Astrocyte (in vitro differentiated cells and primary cell): Measurements from ENCODE around the gene DPM3. TPM values are rescaled to one million over a fixed set of nuclear protein-coding genes. Genes with fewer than 3 reads are reported as not detected.

Source experiments
- DNase-seq: peaks from one replicate; pipeline ENCODE4 v3.0.0-alpha.2; 2010; ENCODE audit warnings: low read depth
- FAIRE-seq: peaks from 2 replicates; lab custom pipeline; 2011; peaks lifted over from hg19 to GRCh38; lab: Jason Lieb, UNC
- H2AFZ ChIP-seq: 2 replicates; pipeline ENCODE4 v1.6.0; 2012; ENCODE audit warnings: low read depth, low read length, inconsistent platforms
- H3K27ac ChIP-seq: 2 replicates; pipeline ENCODE4 v1.5.1; 2011; ENCODE audit warnings: low read depth, low read length, inconsistent platforms
- H3K27me3 ChIP-seq: 2 replicates; pipeline ENCODE4 v1.6.0; 2011; ENCODE audit warnings: low read length, inconsistent platforms; ENCODE audit not compliant: insufficient read depth
- H3K36me3 ChIP-seq: 2 replicates; pipeline ENCODE4 v1.5.1; 2011; ENCODE audit warnings: low read length, inconsistent platforms; ENCODE audit not compliant: insufficient read depth
- H3K4me1 ChIP-seq: 2 replicates; pipeline ENCODE4 v1.5.1; 2011; ENCODE audit warnings: low read length, inconsistent platforms; ENCODE audit not compliant: insufficient read depth
- H3K4me2 ChIP-seq: 2 replicates; pipeline ENCODE4 v1.6.0; 2012; ENCODE audit warnings: low read length, inconsistent platforms
- H3K4me3 ChIP-seq: 2 replicates; pipeline ENCODE4 v1.5.1; 2011; ENCODE audit warnings: low read depth, mild to moderate bottlenecking, low read length, inconsistent platforms; ENCODE audit not compliant: insufficient read depth
- H3K79me2 ChIP-seq: 2 replicates; pipeline ENCODE4 v1.6.0; 2012; ENCODE audit warnings: mild to moderate bottlenecking, low read length, inconsistent platforms; ENCODE audit not compliant: insufficient read depth
- H3K9ac ChIP-seq: 2 replicates; pipeline ENCODE4 v1.6.0; 2012; ENCODE audit warnings: mild to moderate bottlenecking, low read length, inconsistent platforms
- H3K9me3 ChIP-seq: 2 replicates; pipeline ENCODE4 v1.5.1; 2012; ENCODE audit warnings: low read depth, mild to moderate bottlenecking, low read length, inconsistent platforms; ENCODE audit not compliant: insufficient read depth
- H4K20me1 ChIP-seq: 2 replicates; pipeline ENCODE4 v1.6.0; 2012; ENCODE audit warnings: low read length, inconsistent platforms; ENCODE audit not compliant: insufficient read depth
- H3K27ac Mint-ChIP-seq: one replicate; pipeline ENCODE4 v1.8.0; 2021; ENCODE audit warnings: mild to moderate bottlenecking, mixed read lengths; ENCODE audit not compliant: unreplicated experiment
- H3K27me3 Mint-ChIP-seq: one replicate; pipeline ENCODE4 v1.8.0; 2021; ENCODE audit warnings: low read depth, mixed read lengths; ENCODE audit not compliant: unreplicated experiment
- H3K36me3 Mint-ChIP-seq: one replicate; pipeline ENCODE4 v1.8.0; 2021; ENCODE audit warnings: low read depth, mixed read lengths; ENCODE audit not compliant: unreplicated experiment
- H3K4me1 Mint-ChIP-seq: one replicate; pipeline ENCODE4 v1.8.0; 2021; ENCODE audit warnings: low read depth, mixed read lengths; ENCODE audit not compliant: unreplicated experiment
- H3K4me3 Mint-ChIP-seq: one replicate; pipeline ENCODE4 v1.8.0; 2021; ENCODE audit warnings: mild to moderate bottlenecking, moderate library complexity, mixed read lengths; ENCODE audit not compliant: unreplicated experiment
- H3K9me3 Mint-ChIP-seq: one replicate; pipeline ENCODE4 v1.8.0; 2021; ENCODE audit warnings: mild to moderate bottlenecking, mixed read lengths; ENCODE audit not compliant: unreplicated experiment
- CTCF ChIP-seq: IDR thresholded peaks from 2 replicates; pipeline ENCODE4 v1.5.1; 2011; ENCODE audit warnings: low read depth, mild to moderate bottlenecking, inconsistent platforms, low read length, moderate library complexity; ENCODE audit not compliant: insufficient read depth
- EZH2 ChIP-seq: IDR thresholded peaks from 2 replicates; pipeline ENCODE4 v1.6.1; 2012; ENCODE audit warnings: mild to moderate bottlenecking, low read length, inconsistent platforms; ENCODE audit not compliant: insufficient read depth
- total RNA-seq: library from RNA; stranded (reverse); gene quantifications from 2 replicates; pipeline ENCODE4 v1.2.1, GENCODE V29; 2021

Gene DPM3
- total RNA-seq, 1 donor from 2014 or later, result 31.0 TPM

GRCh38 chr1:155177918-155178281 lies 37.6 kb upstream of the DPM3 start:
- H3K27ac ChIP-seq, result no peak overlapping the region
- no peak overlapping the region for H3K4me2 ChIP-seq
- FAIRE-seq (no peak), DNase-seq (no peak)
- Mint-ChIP-seq H3K27ac (no peak overlapping the region), H3K4me3 (peak overlapping the region; percentile 29), H3K36me3 (peaks cover 7% of the 10 kb centered on the region), H3K4me1 (peaks cover 13% of the 10 kb centered on the region), H3K9me3 (no peaks in the 10 kb centered on the region), H3K27me3 (no peaks in the 10 kb centered on the region)
- H3K4me1 ChIP-seq, result peaks cover 15% of the 10 kb centered on the region
- H4K20me1 ChIP-seq, result peaks cover 16% of the 10 kb centered on the region
- TF ChIP-seq EZH2 (no peak), CTCF (no peak)
- no peaks in the 10 kb centered on the region for H3K27me3 ChIP-seq
- H3K36me3 ChIP-seq, result peaks cover 2% of the 10 kb centered on the region
- H2AFZ ChIP-seq, result no peak overlapping the region
- no peak overlapping the region for H3K4me3 ChIP-seq
- H3K9ac ChIP-seq, result no peak overlapping the region
- peaks cover 14% of the 10 kb centered on the region for H3K79me2 ChIP-seq
- no peaks in the 10 kb centered on the region for H3K9me3 ChIP-seq

- Histone ChIP-seq H3K27ac (no peak overlapping the region), H3K9ac (no peak overlapping the region), H3K79me2 (peaks cover 19% of the 10 kb centered on the region), H3K36me3 (peaks cover 2% of the 10 kb centered on the region), H3K27me3 (no peaks in the 10 kb centered on the region), H4K20me1 (peaks cover 16% of the 10 kb centered on the region), H3K4me3 (no peak overlapping the region), H3K4me1 (peaks cover 17% of the 10 kb centered on the region), H3K4me2 (no peak overlapping the region), H3K9me3 (no peaks in the 10 kb centered on the region), H2AFZ (no peak overlapping the region)
- TF ChIP-seq EZH2 (no peak), CTCF (no peak)
- peaks cover 16% of the 10 kb centered on the region for H3K4me1 Mint-ChIP-seq
- DNase-seq, result no peak
- FAIRE-seq, result no peak
- no peaks in the 10 kb centered on the region for H3K27me3 Mint-ChIP-seq
- peaks cover 7% of the 10 kb centered on the region for H3K36me3 Mint-ChIP-seq
- no peaks in the 10 kb centered on the region for H3K9me3 Mint-ChIP-seq
- H3K27ac Mint-ChIP-seq, result no peak overlapping the region
- peak overlapping the region; percentile 29 for H3K4me3 Mint-ChIP-seq
These were observed 37.0 kb upstream of the DPM3 start for GRCh38 chr1:155177192-155177917.

- peaks cover 22% of the 10 kb centered on the region for H3K4me1 ChIP-seq
- H3K27ac ChIP-seq, result no peak overlapping the region
- no peaks in the 10 kb centered on the region for H3K9me3 ChIP-seq
- no peak overlapping the region for H3K27ac Mint-ChIP-seq
- FAIRE-seq (peak; percentile 69), DNase-seq (no peak)
- no peak overlapping the region for H3K4me2 ChIP-seq
- H3K4me3 Mint-ChIP-seq, result peak overlapping the region; percentile 32
- peaks cover 2% of the 10 kb centered on the region for H3K36me3 ChIP-seq
- H2AFZ ChIP-seq, result no peak overlapping the region
- peaks cover 16% of the 10 kb centered on the region for H4K20me1 ChIP-seq
- no peaks in the 10 kb centered on the region for H3K27me3 ChIP-seq
- no peak overlapping the region for H3K9ac ChIP-seq
- H3K36me3 Mint-ChIP-seq, result peaks cover 6% of the 10 kb centered on the region
- peak; percentile 97 for TF ChIP-seq CTCF
- no peak for TF ChIP-seq EZH2
- H3K4me1 Mint-ChIP-seq, result peaks cover 22% of the 10 kb centered on the region
- H3K4me3 ChIP-seq, result no peak overlapping the region
- no peaks in the 10 kb centered on the region for H3K27me3 Mint-ChIP-seq
- H3K79me2 ChIP-seq, result peaks cover 27% of the 10 kb centered on the region
- H3K9me3 Mint-ChIP-seq, result no peaks in the 10 kb centered on the region
These were observed 36.3 kb upstream of the DPM3 start for GRCh38 chr1:155176544-155177071.
